Glutamatergic neuron (in vitro differentiated cells): ENCODE data around the gene OPRL1. TPM values are rescaled to one million over a fixed set of nuclear protein-coding genes. Genes with fewer than 3 reads are reported as not detected.

ENCODE experiments used
- DNase-seq: peaks from one replicate; pipeline ENCODE4 v3.0.0; 2022
- H3K27ac Mint-ChIP-seq: one replicate; pipeline ENCODE4 v1.8.0; 2020; ENCODE audit warnings: mild to moderate bottlenecking, mixed read lengths, inconsistent platforms; ENCODE audit not compliant: unreplicated experiment
- H3K27me3 Mint-ChIP-seq: one replicate; pipeline ENCODE4 v1.8.0; 2020; ENCODE audit warnings: mild to moderate bottlenecking, moderate library complexity, mixed read lengths, inconsistent platforms; ENCODE audit not compliant: unreplicated experiment
- H3K36me3 Mint-ChIP-seq: one replicate; pipeline ENCODE4 v1.8.0; 2020; ENCODE audit warnings: mild to moderate bottlenecking, mixed read lengths, inconsistent platforms; ENCODE audit not compliant: unreplicated experiment
- H3K4me1 Mint-ChIP-seq: one replicate; pipeline ENCODE4 v1.8.0; 2020; ENCODE audit warnings: mild to moderate bottlenecking, low read depth, mixed read lengths, inconsistent platforms; ENCODE audit not compliant: unreplicated experiment
- H3K4me3 Mint-ChIP-seq: one replicate; pipeline ENCODE4 v1.8.0; 2020; ENCODE audit warnings: mild to moderate bottlenecking, mixed read lengths, inconsistent platforms; ENCODE audit not compliant: unreplicated experiment
- H3K9me3 Mint-ChIP-seq: one replicate; pipeline ENCODE4 v1.8.0; 2020; ENCODE audit warnings: mild to moderate bottlenecking, moderate library complexity, mixed read lengths, inconsistent platforms; ENCODE audit not compliant: unreplicated experiment
- microRNA-seq: library from miRNA; unstranded; fragments of <30 nt; microRNA quantifications from one replicate; pipeline ENCODE4, GENCODE V29; 2020; ENCODE audit not compliant: unreplicated experiment
- total RNA-seq: library from RNA; stranded (reverse); fragmentation: NEBNext Ultra II Directional; extraction: Animal tissue kit (Norgen Biotek cat#: 25700); gene quantifications from one replicate; pipeline ENCODE4 v1.2.1, GENCODE V29; 2021; ENCODE audit not compliant: unreplicated experiment
- TF ChIP-seq, protein P1 (sequence below): fragments of 200-600 bp; sonication (generic); IDR thresholded peaks from one replicate; pipeline ENCODE4 v1.5.0; 2021; ENCODE audit not compliant: partially characterized antibody, unreplicated experiment

The OPRL1 gene
- total RNA-seq, 1 donor from 2014 or later: 2.9 TPM

- H3K4me3 Mint-ChIP-seq: no peak overlapping the region
- H3K36me3 Mint-ChIP-seq: peaks cover 7% of the 10 kb centered on the region
- H3K27me3 Mint-ChIP-seq: peaks cover 10% of the 10 kb centered on the region
- peaks cover 22% of the 10 kb centered on the region for H3K4me1 Mint-ChIP-seq
- TF ChIP-seq, protein P1, sequence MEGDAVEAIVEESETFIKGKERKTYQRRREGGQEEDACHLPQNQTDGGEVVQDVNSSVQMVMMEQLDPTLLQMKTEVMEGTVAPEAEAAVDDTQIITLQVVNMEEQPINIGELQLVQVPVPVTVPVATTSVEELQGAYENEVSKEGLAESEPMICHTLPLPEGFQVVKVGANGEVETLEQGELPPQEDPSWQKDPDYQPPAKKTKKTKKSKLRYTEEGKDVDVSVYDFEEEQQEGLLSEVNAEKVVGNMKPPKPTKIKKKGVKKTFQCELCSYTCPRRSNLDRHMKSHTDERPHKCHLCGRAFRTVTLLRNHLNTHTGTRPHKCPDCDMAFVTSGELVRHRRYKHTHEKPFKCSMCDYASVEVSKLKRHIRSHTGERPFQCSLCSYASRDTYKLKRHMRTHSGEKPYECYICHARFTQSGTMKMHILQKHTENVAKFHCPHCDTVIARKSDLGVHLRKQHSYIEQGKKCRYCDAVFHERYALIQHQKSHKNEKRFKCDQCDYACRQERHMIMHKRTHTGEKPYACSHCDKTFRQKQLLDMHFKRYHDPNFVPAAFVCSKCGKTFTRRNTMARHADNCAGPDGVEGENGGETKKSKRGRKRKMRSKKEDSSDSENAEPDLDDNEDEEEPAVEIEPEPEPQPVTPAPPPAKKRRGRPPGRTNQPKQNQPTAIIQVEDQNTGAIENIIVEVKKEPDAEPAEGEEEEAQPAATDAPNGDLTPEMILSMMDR: no peak
- peak; percentile 1 for DNase-seq
- no peak overlapping the region for H3K27ac Mint-ChIP-seq
- peaks cover 26% of the 10 kb centered on the region for H3K9me3 Mint-ChIP-seq
These were observed 68.7 kb downstream of the OPRL1 start for GRCh38 chr20:64148581-64148980.

DNA sequence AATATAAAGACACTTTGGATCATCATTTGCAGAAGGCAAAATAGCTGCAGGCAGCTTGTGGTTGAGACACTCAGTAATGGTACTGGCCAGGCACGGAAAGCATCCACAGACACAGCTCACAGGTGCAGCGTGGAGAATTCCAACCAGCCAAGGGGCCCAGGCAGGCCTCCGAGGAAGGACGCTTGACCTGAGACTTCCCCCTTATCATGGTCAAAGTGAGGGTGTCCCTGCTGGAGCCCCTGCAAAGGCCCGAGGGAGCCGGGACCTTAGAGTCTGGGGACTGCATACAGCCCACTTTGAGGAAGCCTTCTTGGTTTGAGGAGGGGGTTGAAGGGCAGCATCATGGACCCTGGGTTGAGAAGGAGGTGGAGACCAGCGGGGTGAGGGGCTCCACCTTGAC lies 69.3 kb downstream of the OPRL1 start:
- Mint-ChIP-seq H3K9me3 (peaks cover 27% of the 10 kb centered on the region), H3K27ac (no peak overlapping the region), H3K4me1 (peaks cover 24% of the 10 kb centered on the region)

DNA sequence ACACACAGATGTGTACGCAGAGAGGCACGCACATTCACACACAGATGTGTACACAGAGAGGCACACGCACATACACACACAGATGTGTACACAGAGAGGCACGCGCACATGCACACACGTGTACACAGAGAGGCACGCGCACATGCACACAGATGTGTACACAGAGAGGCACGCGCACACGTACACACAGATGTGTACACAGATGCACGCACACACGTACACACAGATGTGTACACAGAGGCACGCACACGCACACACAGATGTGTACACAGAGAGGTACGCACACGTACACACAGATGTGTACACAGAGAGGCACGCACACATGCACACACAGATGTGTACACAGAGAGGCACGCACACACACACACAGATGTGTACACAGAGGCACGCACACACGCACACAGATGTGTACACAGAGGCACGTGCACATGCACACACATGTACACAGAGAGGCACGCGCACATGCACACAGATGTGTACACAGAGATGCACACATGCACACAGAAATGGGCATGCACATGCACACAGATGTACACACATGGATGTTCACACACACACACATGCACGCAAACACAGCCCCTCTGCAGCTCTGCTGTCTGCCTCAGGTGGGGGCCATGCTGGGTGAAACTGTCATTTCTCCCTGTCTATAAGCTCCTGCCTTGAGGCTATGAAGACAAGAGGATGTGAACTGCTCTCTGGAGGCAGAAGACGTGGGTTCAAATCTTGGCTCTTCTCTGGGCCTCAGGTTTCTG lies 70.1 kb downstream of the OPRL1 start:
- Mint-ChIP-seq H3K4me3 (peak overlapping the region; percentile 20), H3K9me3 (peaks cover 22% of the 10 kb centered on the region), H3K27me3 (peaks cover 10% of the 10 kb centered on the region), H3K4me1 (peaks cover 24% of the 10 kb centered on the region), H3K36me3 (no peaks in the 10 kb centered on the region), H3K27ac (no peak overlapping the region)
- DNase-seq: peak; percentile 2
- TF ChIP-seq, protein P1: no peak

More for the DNA sequence above, 69.3 kb downstream of the OPRL1 start:
- TF ChIP-seq, protein P1: no peak
- DNase-seq: peak; percentile 1
- Mint-ChIP-seq H3K4me3 (no peak overlapping the region), H3K36me3 (peaks cover 7% of the 10 kb centered on the region), H3K27me3 (peaks cover 12% of the 10 kb centered on the region)

Small RNA genes within 50 kb of the gene (microRNA-seq; reads per million reads assigned to microRNA genes)
- 3.3 reads per million, percentile 24 among the genes with 10 or more reads in this experiment for gene MIR6813

Other genes with a start within 250 kb of the OPRL1 start
- 94.4 TPM for gene ZBTB46, start 248.8 kb upstream of the OPRL1 start, total RNA-seq
- gene ABHD16B, start 218.6 kb upstream of the OPRL1 start, total RNA-seq: not detected
- gene TPD52L2, start 214.8 kb upstream of the OPRL1 start, total RNA-seq: 109 TPM
- 57.9 TPM for gene DNAJC5, start 185.0 kb upstream of the OPRL1 start, total RNA-seq
- 130 TPM for gene UCKL1, start 123.7 kb upstream of the OPRL1 start, total RNA-seq
- gene ZNF512B, start 110.2 kb upstream of the OPRL1 start, total RNA-seq: 32.2 TPM
- gene SAMD10, start 100.4 kb upstream of the OPRL1 start, total RNA-seq: 3.1 TPM
- 60.9 TPM for gene PRPF6, start 99.0 kb upstream of the OPRL1 start, total RNA-seq
- 3.9 TPM for gene C20orf204, start 43.9 kb upstream of the OPRL1 start, total RNA-seq
- 0.66 TPM for gene SOX18, start 30.4 kb upstream of the OPRL1 start, total RNA-seq
- gene TCEA2, start 16.9 kb upstream of the OPRL1 start, total RNA-seq: 102 TPM
- 4.4 TPM for gene RGS19, start 564 bp upstream of the OPRL1 start, total RNA-seq
- not detected for gene LKAAEAR1, start 4.3 kb downstream of the OPRL1 start, total RNA-seq
- not detected for gene NPBWR2, start 27.5 kb downstream of the OPRL1 start, total RNA-seq
- gene MYT1, start 84.4 kb downstream of the OPRL1 start, total RNA-seq: 159 TPM
- gene PCMTD2, start 175.7 kb downstream of the OPRL1 start, total RNA-seq: 82.4 TPM